ENCODE results near the gene TMEM31. TPM values are rescaled to one million over a fixed set of nuclear protein-coding genes. Genes with fewer than 3 reads are reported as not detected.

Gene TMEM31
- total and polyA plus RNA-seq, 9 of the 15 experiments (the other 6 are each of a cell fraction or from before 2014, with no cell fraction given), result 0.18 TPM; not detected in 8

DNA sequence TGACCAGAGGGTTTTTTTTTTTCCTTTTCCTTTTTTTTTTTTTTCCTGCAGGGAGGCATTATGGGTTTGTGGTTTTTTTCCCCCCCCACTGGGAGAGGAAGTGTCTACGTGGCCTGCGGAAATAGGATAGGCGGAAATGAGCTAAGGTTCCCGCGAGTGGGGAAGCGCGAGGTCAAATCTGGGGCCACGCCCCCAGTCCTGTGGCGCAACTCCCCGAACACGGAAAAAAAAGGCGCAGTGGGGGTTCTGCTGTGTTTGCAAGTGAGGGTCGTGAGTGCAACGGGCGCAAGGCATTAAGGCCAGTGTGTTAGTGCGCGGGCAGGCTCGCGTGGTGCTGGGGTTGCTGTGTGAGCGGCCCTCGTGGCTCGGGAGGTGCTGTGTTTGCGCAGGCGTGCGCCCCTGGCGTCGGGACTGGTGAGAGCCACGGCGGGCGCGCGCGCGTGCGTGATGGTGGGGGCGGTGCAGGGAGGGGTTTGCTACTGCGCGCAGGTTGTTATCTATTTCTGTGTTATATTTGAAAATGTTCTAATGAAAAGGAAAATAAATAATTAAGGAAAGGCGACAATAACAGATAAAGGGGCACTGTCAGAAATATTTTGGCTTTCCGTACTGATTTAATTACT is 23.5 kb upstream of the TMEM31 start (continued):
- TF ChIP-seq ZBTB40 (IDR thresholded peaks at IDR 0.05) (peak; percentile 89), ZBTB40 (CRISPR knock-in tag; IDR thresholded peaks at IDR 0.05) (no peak), CHCHD3 (CRISPR knock-in tag; IDR thresholded peaks at IDR 0.05) (no peak), JUNB (CRISPR knock-in tag; conservative IDR thresholded peaks at IDR 0.05) (no peak), JUND (IDR thresholded peaks at IDR 0.05; ENCODE audit: borderline replicate concordance, low read depth, low read length) (0 out of 2 replicates have a peak, but pooled peaks have one; percentile 38), JUND (tag; IDR thresholded peaks at IDR 0.05; ENCODE audit: borderline replicate concordance, low read depth, low read length) (no peak), C11orf30 (IDR thresholded peaks at IDR 0.05; ENCODE audit: low read depth) (peak; percentile 30; the same call in 1 of the 2 replicates), SMAD3 (CRISPR knock-in tag; conservative IDR thresholded peaks at IDR 0.05) (peak; percentile 8; the same call in 1 of the 2 replicates), KLF16 (IDR thresholded peaks at IDR 0.05) (no peak), SAFB (IDR thresholded peaks at IDR 0.05; ENCODE audit: borderline replicate concordance, low read depth, low read length) (peak; percentile 98), COPS2 (conservative IDR thresholded peaks at IDR 0.05) (no peak), RCOR1 (IDR thresholded peaks at IDR 0.05; ENCODE audit: borderline replicate concordance in 1 of 2, low read depth in 2 of 2, low read length in 2 of 2) (no peak; a peak in 1 of 4 replicates), ZNF75A (CRISPR knock-in tag; IDR thresholded peaks at IDR 0.05) (no peak), ZNF584 (CRISPR knock-in tag; IDR thresholded peaks at IDR 0.05; ENCODE audit: low read depth) (no peak), SRSF7 (optimal IDR thresholded peaks at IDR 0.05; ENCODE audit: low read depth, low read length) (no peak)
- TF ChIP-seq, protein P1, sequence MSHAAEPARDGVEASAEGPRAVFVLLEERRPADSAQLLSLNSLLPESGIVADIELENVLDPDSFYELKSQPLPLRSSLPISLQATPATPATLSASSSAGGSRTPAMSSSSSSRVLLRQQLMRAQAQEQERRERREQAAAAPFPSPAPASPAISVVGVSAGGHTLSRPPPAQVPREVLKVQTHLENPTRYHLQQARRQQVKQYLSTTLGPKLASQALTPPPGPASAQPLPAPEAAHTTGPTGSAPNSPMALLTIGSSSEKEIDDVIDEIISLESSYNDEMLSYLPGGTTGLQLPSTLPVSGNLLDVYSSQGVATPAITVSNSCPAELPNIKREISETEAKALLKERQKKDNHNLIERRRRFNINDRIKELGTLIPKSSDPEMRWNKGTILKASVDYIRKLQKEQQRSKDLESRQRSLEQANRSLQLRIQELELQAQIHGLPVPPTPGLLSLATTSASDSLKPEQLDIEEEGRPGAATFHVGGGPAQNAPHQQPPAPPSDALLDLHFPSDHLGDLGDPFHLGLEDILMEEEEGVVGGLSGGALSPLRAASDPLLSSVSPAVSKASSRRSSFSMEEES (CRISPR knock-in tag; IDR thresholded peaks at IDR 0.05), result no peak

All from K562 (cell line).